HPDE6-E6E7 (cell line): Measurements from ENCODE around the gene EIF3F.

Source experiments
- DNase-seq: peaks from one replicate; pipeline ENCODE4 v3.0.0; 2011; ENCODE audit warnings: missing footprints; ENCODE audit errors: extremely low spot score

The EIF3F gene

GRCh38 chr11:7994581-7995278 lies 7.6 kb downstream of the EIF3F start:
- DNase-seq = no peak

GRCh38 chr11:7999795-8000194 lies 12.7 kb downstream of the EIF3F start:
- DNase-seq = no peak

GRCh38 chr11:8000390-8000789 lies 13.3 kb downstream of the EIF3F start:
- DNase-seq = no peak

DNA sequence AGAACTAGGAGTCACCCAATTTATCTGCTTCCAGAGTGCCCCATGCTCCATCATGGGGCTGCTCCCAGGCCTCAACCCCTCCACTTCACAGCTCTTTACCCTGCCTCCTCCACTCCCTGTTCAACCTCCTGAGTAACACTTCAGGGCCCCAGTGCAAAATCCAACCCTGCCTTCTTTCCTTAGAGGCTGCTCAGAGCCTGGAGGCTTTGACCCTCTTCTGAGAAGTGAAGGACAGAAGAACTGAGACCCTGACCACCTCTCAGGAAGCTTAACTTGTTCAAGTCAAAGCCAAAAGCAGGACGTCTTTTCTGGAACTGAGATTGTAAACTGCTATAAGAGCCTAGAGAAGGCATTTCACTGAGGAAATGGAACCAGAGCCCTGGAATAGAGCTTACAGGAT lies 15.5 kb downstream of the EIF3F start:
- no peak for DNase-seq

DNA sequence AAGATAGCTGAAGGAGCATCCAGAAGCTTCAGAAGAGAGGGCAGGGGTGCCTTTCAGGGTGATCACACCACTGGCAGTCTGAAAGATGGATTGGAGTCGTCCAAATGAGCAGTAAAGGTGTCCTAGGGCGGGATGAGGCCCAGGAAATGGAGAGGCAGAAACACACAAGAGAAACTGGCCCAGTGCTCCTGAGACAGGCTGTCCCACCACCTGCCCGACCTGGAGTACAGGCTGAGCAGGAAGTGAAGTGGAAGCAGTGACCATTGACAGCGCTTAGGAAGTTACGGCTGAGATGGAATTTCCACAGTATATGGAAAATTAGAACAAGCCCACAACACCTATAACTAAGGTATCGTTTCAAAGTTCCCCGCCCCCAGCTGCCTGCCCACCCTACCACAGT lies 16.1 kb downstream of the EIF3F start:
- no peak for DNase-seq

GRCh38 chr11:8004008-8004407 lies 16.9 kb downstream of the EIF3F start:
- no peak for DNase-seq

DNA sequence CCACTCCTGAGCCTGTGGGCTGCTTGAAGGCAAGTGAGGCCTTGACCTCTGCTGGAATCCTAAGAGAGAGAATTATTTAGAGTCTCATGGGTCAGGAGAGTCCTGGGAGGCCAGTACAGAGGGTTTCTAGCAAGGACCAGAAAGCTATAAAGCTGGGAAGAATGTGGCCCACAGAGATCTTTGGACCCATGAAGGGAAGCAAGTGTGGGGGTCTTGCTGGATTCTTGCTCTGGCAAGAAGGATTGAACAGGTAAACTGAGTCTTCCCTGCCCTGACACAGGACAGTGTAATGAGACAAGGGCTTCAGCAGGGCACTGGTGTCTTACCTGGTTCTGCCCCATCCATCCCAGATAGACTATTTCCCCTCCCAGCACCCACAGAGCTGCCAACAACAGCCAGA lies 18.4 kb downstream of the EIF3F start:
- DNase-seq = no peak

- DNase-seq = peak; percentile 67
Measured at GRCh38 chr11:8006349-8006977, 19.3 kb downstream of the EIF3F start.

DNA sequence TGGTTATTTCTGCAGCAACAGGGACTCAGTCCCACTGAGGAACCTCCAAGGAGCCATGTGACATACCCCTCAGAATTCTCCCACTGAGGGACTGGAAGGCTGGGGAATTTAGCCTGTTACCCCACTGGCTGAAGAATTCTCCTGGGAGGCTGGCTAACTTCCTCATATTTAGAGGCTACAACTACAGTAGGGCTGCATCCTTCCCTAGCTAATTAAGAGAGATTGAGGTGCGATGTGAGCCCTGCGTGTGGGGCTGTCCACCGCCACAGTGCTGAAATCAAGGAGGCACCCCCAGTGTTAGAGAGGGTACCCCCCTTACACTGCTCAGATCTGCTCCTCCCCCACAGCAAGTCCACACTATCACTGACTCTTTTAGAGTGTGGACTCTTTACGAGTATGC lies 21.1 kb downstream of the EIF3F start:
- DNase-seq = no peak

DNA sequence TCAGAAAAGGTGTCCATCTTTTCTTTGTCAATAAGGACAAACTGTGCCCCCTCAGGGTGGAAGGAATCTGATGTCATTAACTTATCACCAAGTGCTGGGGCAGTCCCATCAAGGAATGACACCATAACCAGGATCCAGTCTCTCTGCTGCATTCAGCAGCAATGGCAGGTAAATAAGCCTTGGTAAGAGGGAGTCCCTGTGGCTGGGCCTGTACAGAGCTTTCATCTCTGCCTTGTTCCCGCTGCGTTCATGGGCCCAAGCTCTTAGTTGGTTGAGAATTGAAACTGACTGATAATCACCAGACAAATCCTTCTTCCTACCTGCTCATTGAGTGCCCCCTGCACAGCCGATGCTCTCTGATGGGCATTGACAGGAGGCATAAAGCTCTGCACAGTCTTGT lies 22.7 kb downstream of the EIF3F start:
- no peak for DNase-seq

DNA sequence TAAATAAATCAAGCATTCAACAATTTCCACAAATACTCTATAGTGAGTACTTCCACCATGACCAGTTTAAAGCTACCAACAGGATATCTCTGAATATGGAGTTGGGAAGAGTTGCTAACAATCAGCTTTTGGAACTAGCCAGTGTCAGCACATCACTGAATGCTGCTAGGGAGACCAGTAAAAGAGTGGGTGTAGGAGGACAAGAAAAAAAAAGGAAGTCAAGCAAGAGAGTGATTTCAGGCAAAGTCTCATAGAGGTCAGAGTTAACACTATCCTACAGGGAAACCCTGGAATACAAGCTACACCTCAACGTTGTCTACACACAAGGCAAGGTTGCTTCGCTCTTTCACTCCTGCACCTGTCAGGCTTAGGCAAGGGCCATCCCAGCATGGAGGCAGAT lies 24.2 kb downstream of the EIF3F start:
- no peak for DNase-seq

DNA sequence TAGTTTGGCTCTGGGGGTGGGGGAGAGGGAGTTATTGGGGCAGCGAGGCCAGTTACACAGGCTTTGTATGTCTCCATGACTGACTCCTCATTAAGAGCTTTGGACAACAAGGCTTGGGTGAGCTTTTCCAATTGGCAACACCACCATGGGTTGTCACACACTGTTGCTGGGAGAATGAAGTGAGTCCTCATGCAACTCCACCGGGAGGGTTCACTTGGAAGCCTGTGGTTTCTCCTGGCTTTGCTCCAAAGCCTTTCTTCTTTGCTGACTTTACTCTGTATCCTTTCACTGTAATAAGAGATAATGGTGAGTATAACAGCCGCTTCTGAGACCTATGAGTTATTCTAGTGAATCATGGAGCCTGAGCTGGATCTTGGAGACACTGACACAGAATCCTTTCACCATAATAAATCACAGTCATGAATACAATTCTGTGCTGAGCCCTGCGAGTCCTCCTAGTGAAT lies 24.9 kb downstream of the EIF3F start:
- no peak for DNase-seq

DNA sequence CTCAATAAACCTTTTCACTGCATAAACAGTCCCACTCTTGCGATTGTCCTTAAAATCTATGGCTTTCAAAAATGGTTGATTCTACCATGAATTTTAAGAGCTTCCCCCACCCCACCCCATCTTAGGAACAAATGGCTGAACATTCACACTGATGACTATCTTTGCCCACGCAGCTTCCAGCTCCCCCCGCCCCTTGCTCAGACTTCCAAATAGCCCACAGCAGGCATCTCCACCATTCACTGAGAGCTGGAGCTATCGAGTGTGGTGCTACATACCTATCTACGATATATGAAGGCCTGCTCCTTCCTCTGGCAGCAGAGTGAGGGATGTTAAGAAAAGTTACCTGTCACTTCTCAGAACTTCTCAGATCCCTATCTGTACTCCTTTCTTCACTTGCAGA lies 26.7 kb downstream of the EIF3F start:
- DNase-seq = no peak

DNA sequence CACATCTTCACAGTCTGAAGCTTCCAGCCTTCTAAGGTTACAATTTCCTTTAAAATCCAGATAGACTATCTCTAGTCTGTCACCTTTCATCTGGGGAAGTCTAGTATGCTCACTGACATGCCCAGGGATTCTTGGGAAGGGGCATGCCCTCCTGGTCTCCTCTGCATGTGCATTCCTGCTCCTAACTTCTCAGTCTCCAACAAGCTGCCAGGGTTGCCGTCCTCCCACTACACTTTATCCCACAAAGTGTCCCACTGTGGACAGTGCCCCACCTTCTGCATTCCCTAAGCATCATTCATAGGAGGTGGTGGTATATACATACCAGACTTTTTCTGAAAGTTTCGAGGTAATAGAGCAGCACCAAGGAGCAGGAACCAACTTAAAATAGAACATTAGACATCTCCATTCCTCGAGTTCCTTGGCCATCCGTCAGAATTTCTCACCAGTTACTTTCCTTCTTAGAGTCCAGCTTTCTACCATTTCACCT lies 28.7 kb downstream of the EIF3F start:
- no peak for DNase-seq

DNA sequence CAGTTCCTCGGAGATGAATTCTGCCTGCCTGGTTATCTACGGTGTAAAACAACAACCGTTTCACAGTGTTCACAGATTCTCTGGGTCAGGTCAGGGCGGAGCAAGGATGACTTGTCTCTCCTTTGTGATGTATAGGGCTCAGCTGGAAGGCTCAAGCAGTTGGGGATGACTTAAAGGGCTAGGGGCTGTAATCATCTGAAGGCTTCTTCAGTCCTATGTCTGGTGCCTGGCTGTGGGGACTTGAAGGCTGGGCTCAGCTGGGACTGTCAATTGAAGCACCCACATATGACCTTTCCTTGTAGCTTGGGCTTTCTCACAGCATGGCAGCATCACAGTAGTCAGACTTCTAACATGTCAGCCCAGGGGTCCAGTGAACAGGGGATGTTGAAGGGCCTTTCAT lies 29.3 kb downstream of the EIF3F start:
- no peak for DNase-seq

- DNase-seq = no peak
Measured at GRCh38 chr11:8017071-8017470, 29.9 kb downstream of the EIF3F start.

- no peak for DNase-seq
Measured at GRCh38 chr11:8017894-8018483, 30.9 kb downstream of the EIF3F start.

DNA sequence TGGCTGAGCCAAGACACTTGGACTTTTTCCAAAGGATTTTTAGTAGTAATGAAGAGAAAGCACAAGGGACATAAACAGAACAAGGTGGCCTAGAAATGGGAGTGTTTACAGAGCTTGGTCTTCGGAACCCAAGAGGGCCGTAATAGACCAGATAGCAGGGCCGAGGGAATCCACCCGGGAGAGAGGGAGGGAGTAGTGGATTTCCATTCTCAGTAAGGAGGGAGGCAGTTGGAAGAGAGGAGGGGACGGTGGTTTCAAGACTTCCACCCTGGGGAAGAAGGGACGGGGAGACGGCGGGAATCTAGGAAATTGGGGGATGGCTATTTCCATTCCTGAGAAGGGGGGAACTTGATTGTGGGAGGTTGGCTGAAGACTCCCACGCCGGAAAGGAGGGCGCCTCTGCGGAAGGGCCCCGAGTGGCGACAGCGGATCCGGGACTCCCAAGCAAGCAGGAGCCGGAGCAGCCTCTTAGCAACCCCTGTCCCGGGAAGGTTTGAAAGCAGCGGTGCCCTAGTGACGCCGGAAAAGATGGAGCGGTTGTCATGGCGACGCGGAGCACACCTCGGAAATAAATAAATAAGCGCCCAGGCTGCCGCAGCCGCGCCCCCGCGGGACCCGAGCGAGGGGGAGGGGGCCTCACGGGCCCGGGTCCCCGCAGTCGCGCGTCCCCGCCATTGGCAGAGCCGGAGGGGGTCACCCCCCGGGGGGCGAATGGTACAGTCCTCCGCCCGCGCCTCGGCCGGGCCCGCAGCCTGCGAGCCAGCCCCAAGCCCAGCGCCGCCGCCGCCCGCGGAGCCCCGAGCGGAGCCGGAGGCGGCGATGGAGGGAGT lies 31.6 kb downstream of the EIF3F start:
- peak; percentile 10 for DNase-seq

GRCh38 chr11:8019314-8020243 lies 32.4 kb downstream of the EIF3F start:
- no peak for DNase-seq

- DNase-seq = no peak
Measured at GRCh38 chr11:8020244-8020597, 33.1 kb downstream of the EIF3F start.

DNA sequence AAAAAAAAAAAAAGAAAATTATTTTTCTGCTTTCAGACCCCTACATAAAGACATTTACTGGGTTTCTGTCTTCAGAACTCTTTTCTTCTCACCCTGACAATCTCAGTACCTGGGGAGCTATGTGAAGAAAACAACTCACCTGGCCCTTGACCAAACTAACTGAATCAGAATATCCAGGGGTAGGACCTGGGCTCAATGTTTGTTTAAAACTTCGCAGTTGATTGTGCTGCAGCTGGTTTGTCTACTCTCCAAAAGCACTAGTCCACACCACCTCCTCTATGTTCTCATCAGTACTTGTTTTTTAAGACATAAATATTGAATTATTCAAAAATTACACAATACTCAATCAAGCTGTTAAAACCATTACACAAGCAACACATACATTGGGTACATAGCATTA lies 34.8 kb downstream of the EIF3F start:
- DNase-seq = no peak
